ENCODE results near the gene CNN3.

- TF ChIP-seq POLR2A (IDR thresholded peaks at IDR 0.05) = no peak
- no peak for TF ChIP-seq CTCF (IDR thresholded peaks at IDR 0.05)
Observed at GRCh38 chr1:94907136-94907535, 19.8 kb downstream of the CNN3 start.
